Liver (tissue), 9 donors: ENCODE measurements around the gene EZH1. TPM values are rescaled to one million over a fixed set of nuclear protein-coding genes. Genes with fewer than 3 reads are reported as not detected.

Experiments
- DNase-seq: peaks from one replicate; pipeline ENCODE4 v3.0.0-alpha.2; 2017; ENCODE audit warnings: low spot score
- H3K27ac ChIP-seq, 2 donors: one replicate each; pipeline ENCODE4 v1.7.0; 2013; ENCODE audit warnings: inconsistent platforms in 2 of 2, low read length in 2 of 2, control low read depth in 1 of 2, low read depth in 1 of 2, mild to moderate bottlenecking in 1 of 2
- H3K27me3 ChIP-seq, 4 donors: one replicate each; pipeline versions ENCODE4 v1.6.1 to v1.7.0; 2013; ENCODE audit warnings: low read length in 3 of 4, inconsistent platforms in 1 of 4, mild to moderate bottlenecking in 1 of 4, moderate library complexity in 1 of 4; ENCODE audit not compliant: control insufficient read depth in 4 of 4, insufficient read depth in 4 of 4
- H3K36me3 ChIP-seq, 4 donors: one replicate each; pipeline versions ENCODE4 v1.6.1 to v1.7.0; 2013; ENCODE audit warnings: low read length in 3 of 4, mild to moderate bottlenecking in 3 of 4, low read depth in 1 of 4, moderate library complexity in 1 of 4; ENCODE audit not compliant: control insufficient read depth in 4 of 4, insufficient read depth in 3 of 4
- H3K4me1 ChIP-seq, 4 donors: one replicate each; pipeline versions ENCODE4 v1.6.1 to v1.7.0; 2013; ENCODE audit warnings: low read length in 3 of 4, mild to moderate bottlenecking in 3 of 4, moderate library complexity in 1 of 4; ENCODE audit not compliant: control insufficient read depth in 4 of 4, insufficient read depth in 4 of 4
- H3K4me3 ChIP-seq, 3 donors: one replicate each; pipeline versions ENCODE4 v1.6.1 to v1.7.0; 2013; ENCODE audit warnings: low read length in 3 of 3, control low read depth in 1 of 3, low read depth in 1 of 3, mild to moderate bottlenecking in 1 of 3
- H3K9ac ChIP-seq, 2 donors: one replicate each; pipeline ENCODE4 v1.7.0; 2013; ENCODE audit warnings: low read length in 2 of 2, mild to moderate bottlenecking in 2 of 2, moderate library complexity in 2 of 2, control low read depth in 1 of 2, low read depth in 1 of 2
- H3K9me3 ChIP-seq, 4 donors: one replicate each; pipeline versions ENCODE4 v1.6.1 to v1.7.0; 2013; ENCODE audit warnings: low read length in 3 of 4; ENCODE audit not compliant: control insufficient read depth in 4 of 4
- CTCF ChIP-seq: fragments of 150-350 bp; IDR thresholded peaks from 2 replicates; pipeline ENCODE4 v1.5.1; 2017; ENCODE audit warnings: improper control_type of control experiment, low read depth, low read length; ENCODE audit not compliant: missing input control
- FOXA1 ChIP-seq: IDR thresholded peaks from 2 replicates; pipeline ENCODE4 v1.6.1; 2016; ENCODE audit warnings: antibody characterized with exemption
- FOXA2 ChIP-seq: IDR thresholded peaks from 2 replicates; pipeline ENCODE4 v1.6.1; 2016; ENCODE audit warnings: antibody characterized with exemption
- GABPA ChIP-seq, 2 donors: IDR thresholded peaks in 1 of 2; conservative IDR thresholded peaks in 1 of 2; 2 replicates each; pipeline ENCODE4 v1.6.1; 2016; ENCODE audit warnings: antibody characterized with exemption in 2 of 2, mild to moderate bottlenecking in 1 of 2, moderate library complexity in 1 of 2
- HNF4G ChIP-seq: IDR thresholded peaks from 2 replicates; pipeline ENCODE4 v1.6.1; 2016; ENCODE audit warnings: antibody characterized with exemption
- JUND ChIP-seq, 2 donors: IDR thresholded peaks; 2 replicates each; pipeline ENCODE4 v1.6.1; 2016; ENCODE audit warnings: antibody characterized with exemption in 2 of 2
- NR2F2 ChIP-seq: IDR thresholded peaks from 2 replicates; pipeline ENCODE4 v1.6.1; 2016; ENCODE audit warnings: antibody characterized with exemption
- RAD21 ChIP-seq, 2 donors: IDR thresholded peaks; 2 replicates each; pipeline ENCODE4 v1.6.1; 2016; ENCODE audit warnings: antibody characterized with exemption in 2 of 2, mild to moderate bottlenecking in 2 of 2
- REST ChIP-seq: IDR thresholded peaks from 2 replicates; pipeline ENCODE4 v1.6.1; 2016; ENCODE audit warnings: antibody characterized with exemption, mild to moderate bottlenecking
- RXRA ChIP-seq, 2 donors: IDR thresholded peaks; 2 replicates each; pipeline ENCODE4 v1.6.1; 2017 to 2018; ENCODE audit warnings: antibody characterized with exemption in 2 of 2, mild to moderate bottlenecking in 1 of 2
- SP1 ChIP-seq: IDR thresholded peaks from 2 replicates; pipeline ENCODE4 v1.6.1; 2018; ENCODE audit warnings: antibody characterized with exemption, mild to moderate bottlenecking
- TAF1 ChIP-seq: conservative IDR thresholded peaks from 2 replicates; pipeline ENCODE4 v1.6.1; 2016; ENCODE audit warnings: antibody characterized with exemption, mild to moderate bottlenecking
- YY1 ChIP-seq: IDR thresholded peaks from 2 replicates; pipeline ENCODE4 v1.6.1; 2016; ENCODE audit warnings: antibody characterized with exemption, mild to moderate bottlenecking
- WGBS: extraction: QIAGEN DNeasy Blood & Tissue Kit; methylation state at CpG from one replicate; pipeline ENCODE4 v1.1.7; 2013; 5-methylcytosine and 5-hydroxymethylcytosine counted together
- polyA plus RNA-seq, 2 donors: library from polyadenylated mRNA; stranded (reverse) in 1 of 2; unstranded in 1 of 2; fragments of 200-250 nt in 1 of 2; fragments of >200 nt in 1 of 2; fragmentation: Nextera tagmentation in 1 of 2; extraction: Ambion mirVana in 1 of 2; gene quantifications; one replicate each; pipeline versions ENCODE4 v1.2.1 to v1.2.3, GENCODE V29; 2013 to 2015
- total RNA-seq, 2 donors: library from RNA; depleted of rRNA; stranded (reverse); fragments of >200 nt; gene quantifications; one replicate each; pipeline ENCODE4 v1.2.3, GENCODE V29; 2014
- TF ChIP-seq, protein P1 (sequence below): IDR thresholded peaks from 2 replicates; pipeline ENCODE4 v1.6.1; 2016; ENCODE audit warnings: antibody characterized with exemption
- TF ChIP-seq, protein P2 (sequence below): IDR thresholded peaks from 2 replicates; pipeline ENCODE4 v1.6.1; 2016; ENCODE audit warnings: antibody characterized with exemption
- donor health status: healthy.
- donor health status: healthy.
- donor health status: healthy.
- donor health status: healthy.
- donor health status: healthy.

The EZH1 gene
- total and polyA plus RNA-seq, 4 donors = 4.3 to 18.3 (median 10.9) TPM

- DNase-seq = no peak
- WGBS = 12% methylated on average over 2 of the region's 2 CpGs
- H3K27me3 ChIP-seq = no peaks in the 10 kb centered on the region
- H3K9me3 ChIP-seq = no peaks in the 10 kb centered on the region
- no peak overlapping the region for H3K4me3 ChIP-seq
- TF ChIP-seq CTCF (peak; percentile 66), YY1 (no peak), GABPA (IDR thresholded peaks at IDR 0.05 in 1 of 2, conservative IDR thresholded peaks at IDR 0.05 in 1 of 2) (peak in 1 of 2 donors; percentile 12), RAD21 (IDR thresholded peaks at IDR 0.05) (peak; percentile 88 to 91)
- no peak overlapping the region for H3K27ac ChIP-seq
- no peak overlapping the region for H3K9ac ChIP-seq
- peaks cover 0 to 69% (median 47%) of the 10 kb centered on the region in 4 donors for H3K36me3 ChIP-seq
- no peaks in the 10 kb centered on the region for H3K4me1 ChIP-seq
Measured at GRCh38 chr17:42720996-42721583, 23.8 kb downstream of the EZH1 start.

DNA sequence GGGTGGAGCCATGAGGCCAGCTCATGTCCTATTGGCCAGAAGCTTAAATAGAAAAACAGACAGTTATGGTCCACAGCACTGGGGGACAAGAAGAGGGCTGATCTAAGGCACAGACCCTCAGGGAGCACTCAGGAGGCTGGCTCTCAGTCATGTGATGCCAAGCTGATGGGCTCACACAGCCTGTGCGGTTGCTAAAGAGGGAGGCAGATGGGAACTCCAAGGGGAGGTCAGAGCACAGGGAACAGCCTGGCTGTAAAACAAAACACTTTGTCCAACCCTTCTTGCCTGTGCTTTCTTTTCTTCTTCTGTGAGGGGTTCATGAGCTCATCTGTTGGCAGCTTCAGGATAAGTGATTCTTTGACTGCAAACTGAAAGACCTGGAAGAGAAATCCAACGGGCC lies 35.3 kb downstream of the EZH1 start:
- Histone ChIP-seq H3K27ac (no peak overlapping the region), H3K36me3 (peaks cover 1 to 76% (median 63%) of the 10 kb centered on the region in 4 donors), H3K9ac (no peak overlapping the region), H3K9me3 (no peaks in the 10 kb centered on the region), H3K27me3 (no peaks in the 10 kb centered on the region), H3K4me3 (no peak overlapping the region), H3K4me1 (no peaks in the 10 kb centered on the region)
- TF ChIP-seq, protein P1, sequence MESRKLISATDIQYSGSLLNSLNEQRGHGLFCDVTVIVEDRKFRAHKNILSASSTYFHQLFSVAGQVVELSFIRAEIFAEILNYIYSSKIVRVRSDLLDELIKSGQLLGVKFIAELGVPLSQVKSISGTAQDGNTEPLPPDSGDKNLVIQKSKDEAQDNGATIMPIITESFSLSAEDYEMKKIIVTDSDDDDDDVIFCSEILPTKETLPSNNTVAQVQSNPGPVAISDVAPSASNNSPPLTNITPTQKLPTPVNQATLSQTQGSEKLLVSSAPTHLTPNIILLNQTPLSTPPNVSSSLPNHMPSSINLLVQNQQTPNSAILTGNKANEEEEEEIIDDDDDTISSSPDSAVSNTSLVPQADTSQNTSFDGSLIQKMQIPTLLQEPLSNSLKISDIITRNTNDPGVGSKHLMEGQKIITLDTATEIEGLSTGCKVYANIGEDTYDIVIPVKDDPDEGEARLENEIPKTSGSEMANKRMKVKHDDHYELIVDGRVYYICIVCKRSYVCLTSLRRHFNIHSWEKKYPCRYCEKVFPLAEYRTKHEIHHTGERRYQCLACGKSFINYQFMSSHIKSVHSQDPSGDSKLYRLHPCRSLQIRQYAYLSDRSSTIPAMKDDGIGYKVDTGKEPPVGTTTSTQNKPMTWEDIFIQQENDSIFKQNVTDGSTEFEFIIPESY = no peak
- TF ChIP-seq HNF4G (no peak), CTCF (no peak), YY1 (no peak), GABPA (IDR thresholded peaks at IDR 0.05 in 1 of 2, conservative IDR thresholded peaks at IDR 0.05 in 1 of 2) (no peak), RXRA (IDR thresholded peaks at IDR 0.05) (no peak), SP1 (no peak), REST (no peak), FOXA1 (no peak), JUND (IDR thresholded peaks at IDR 0.05) (no peak), FOXA2 (no peak), TAF1 (no peak), RAD21 (IDR thresholded peaks at IDR 0.05) (no peak), NR2F2 (no peak)
- TF ChIP-seq, protein P2, sequence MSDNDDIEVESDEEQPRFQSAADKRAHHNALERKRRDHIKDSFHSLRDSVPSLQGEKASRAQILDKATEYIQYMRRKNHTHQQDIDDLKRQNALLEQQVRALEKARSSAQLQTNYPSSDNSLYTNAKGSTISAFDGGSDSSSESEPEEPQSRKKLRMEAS = no peak
- no peak for DNase-seq
- WGBS = 79% methylated on average over 2 of the region's 2 CpGs
